Gastrocnemius medialis (tissue), 4 donors: ENCODE measurements around the gene CD248. TPM values are rescaled to one million over a fixed set of nuclear protein-coding genes. Genes with fewer than 3 reads are reported as not detected.
A peak's percentile ranks its signal among the peaks of the same experiment; 100 is the strongest.
"Not testable (repeated sequence)": the region's sequence is repeated elsewhere in the genome, so short reads cannot be mapped to it uniquely, and the experiment has no call there.

Experiments used
- ATAC-seq, 2 donors: fragments of 150-250 bp; one replicate each; pipeline ENCODE4 v1.9.1; 2016
- DNase-seq, 2 donors: peaks; one replicate each; pipeline ENCODE4 v3.0.0-alpha.2; 2019
- H3K27ac ChIP-seq, 4 donors: fragments of 200-600 bp; sonication (generic); 1 replicate in 1 of 4; 2 replicates in 3 of 4; pipeline ENCODE4 v1.5.1; 2016 to 2018; ENCODE audit warnings: mild to moderate bottlenecking in 2 of 4, moderate library complexity in 1 of 4
- H3K27me3 ChIP-seq, 3 donors: fragments of 200-600 bp; sonication (generic) in 2 of 3; 1 replicate in 1 of 3; 2 replicates in 2 of 3; pipeline versions ENCODE4 v1.5.1 to v1.6.0; 2016 to 2019; ENCODE audit warnings: mild to moderate bottlenecking in 1 of 3, moderate library complexity in 1 of 3
- H3K36me3 ChIP-seq, 2 donors: fragments of 200-600 bp; sonication (generic) in 1 of 2; one replicate each; pipeline ENCODE4 v1.5.1; 2017 to 2018
- H3K4me1 ChIP-seq, 2 donors: fragments of 200-600 bp; sonication (generic) in 1 of 2; one replicate each; pipeline ENCODE4 v1.5.1; 2016 to 2017; ENCODE audit warnings: mild to moderate bottlenecking in 2 of 2
- H3K4me3 ChIP-seq, 4 donors: fragments of 200-600 bp; sonication (generic) in 3 of 4; 1 replicate in 1 of 4; 2 replicates in 3 of 4; pipeline ENCODE4 v1.5.1; 2016 to 2019; ENCODE audit warnings: mild to moderate bottlenecking in 2 of 4
- H3K9me3 ChIP-seq, 3 donors: fragments of 200-600 bp; sonication (generic) in 2 of 3; 1 replicate in 1 of 3; 2 replicates in 2 of 3; pipeline ENCODE4 v1.5.1; 2016 to 2019
- POLR2A ChIP-seq, 2 donors: fragments of 450-650 bp; IDR thresholded peaks; one replicate each; pipeline ENCODE4 v1.6.1; 2017; ENCODE audit warnings: antibody characterized with exemption in 2 of 2, mild to moderate bottlenecking in 2 of 2, moderate library complexity in 2 of 2
- in situ Hi-C, 4 donors: fragments of 200-750 bp; cut with MboI; loops; one replicate each; pipeline versions ENCODE4 v1.15.0 to v1.8.0; 2017; ENCODE audit warnings: low sequenced_read_pairs in 4 of 4
- intact Hi-C: fragments of 100-400 bp; cut with DNase I; formaldehyde crosslinking; loops from one replicate; pipeline ENCODE4 v1.15.1; 2023; ENCODE audit warnings: low total_unique reads
- total RNA-seq, 4 donors: library from RNA; depleted of rRNA; stranded (reverse); fragments of >200 nt; gene quantifications; one replicate each; pipeline versions ENCODE4 v1.1.0 to v1.2.3, GENCODE V29; 2016
- TF ChIP-seq, protein P1 (sequence below), 5 experiments: fragments of 450-650 bp in 3 of 5; fragments of 200-600 bp in 2 of 5; sonication (generic) in 2 of 5; IDR thresholded peaks in 4 of 5; conservative IDR thresholded peaks in 1 of 5; 1 replicate in 4 of 5; 2 replicates in 1 of 5; pipeline ENCODE4 v1.5.1; 2016 to 2019; ENCODE audit warnings: antibody characterized with exemption in 5 of 5, mild to moderate bottlenecking in 3 of 5, moderate library complexity in 3 of 5

The CD248 gene
- total RNA-seq, 4 donors from 2014 or later: 0.46 to 4.6 (median 2.8) TPM

DNA sequence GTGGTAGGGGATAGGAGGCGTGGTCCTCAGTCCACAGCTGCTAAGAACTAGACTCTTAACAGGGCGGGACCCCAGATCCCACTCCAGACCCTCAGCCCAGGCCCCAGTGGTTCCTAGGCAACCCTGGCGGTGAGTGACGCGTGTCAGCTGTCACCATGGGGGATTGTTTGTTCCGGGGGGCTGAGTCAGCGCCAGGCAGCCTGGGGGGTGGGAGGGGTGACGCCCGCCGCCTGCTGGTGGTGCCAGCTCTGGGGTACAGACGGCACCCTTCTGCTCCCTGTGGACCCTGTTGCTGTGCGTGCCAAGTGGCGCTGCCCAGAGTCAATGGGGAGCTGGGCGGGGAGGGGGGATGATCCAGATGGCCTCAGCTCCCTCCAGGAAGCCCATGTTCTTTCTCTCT lies 36.4 kb downstream of the CD248 start:
- Histone ChIP-seq H3K36me3 (peaks cover 0 to 14% of the 10 kb centered on the region in 2 donors), H3K27me3 (no peaks in the 10 kb centered on the region), H3K27ac (no peak overlapping the region), H3K4me3 (no peak overlapping the region), H3K4me1 (peaks cover 5 to 8% of the 10 kb centered on the region in 2 donors), H3K9me3 (no peaks in the 10 kb centered on the region)
- no peak for DNase-seq
- ATAC-seq: no peak
- intact Hi-C loops (no loop called here), in situ Hi-C loops (loop anchor here in 1 of 4 donors (10.0 kb wide), 1 partner anchor 56 kb away; no protein-coding TSS in a partner anchor)
- TF ChIP-seq POLR2A (IDR thresholded peaks at IDR 0.05): no peak
- TF ChIP-seq, protein P1, sequence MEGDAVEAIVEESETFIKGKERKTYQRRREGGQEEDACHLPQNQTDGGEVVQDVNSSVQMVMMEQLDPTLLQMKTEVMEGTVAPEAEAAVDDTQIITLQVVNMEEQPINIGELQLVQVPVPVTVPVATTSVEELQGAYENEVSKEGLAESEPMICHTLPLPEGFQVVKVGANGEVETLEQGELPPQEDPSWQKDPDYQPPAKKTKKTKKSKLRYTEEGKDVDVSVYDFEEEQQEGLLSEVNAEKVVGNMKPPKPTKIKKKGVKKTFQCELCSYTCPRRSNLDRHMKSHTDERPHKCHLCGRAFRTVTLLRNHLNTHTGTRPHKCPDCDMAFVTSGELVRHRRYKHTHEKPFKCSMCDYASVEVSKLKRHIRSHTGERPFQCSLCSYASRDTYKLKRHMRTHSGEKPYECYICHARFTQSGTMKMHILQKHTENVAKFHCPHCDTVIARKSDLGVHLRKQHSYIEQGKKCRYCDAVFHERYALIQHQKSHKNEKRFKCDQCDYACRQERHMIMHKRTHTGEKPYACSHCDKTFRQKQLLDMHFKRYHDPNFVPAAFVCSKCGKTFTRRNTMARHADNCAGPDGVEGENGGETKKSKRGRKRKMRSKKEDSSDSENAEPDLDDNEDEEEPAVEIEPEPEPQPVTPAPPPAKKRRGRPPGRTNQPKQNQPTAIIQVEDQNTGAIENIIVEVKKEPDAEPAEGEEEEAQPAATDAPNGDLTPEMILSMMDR (IDR thresholded peaks at IDR 0.05 in 4 of 5, conservative IDR thresholded peaks at IDR 0.05 in 1 of 5): no peak

DNA sequence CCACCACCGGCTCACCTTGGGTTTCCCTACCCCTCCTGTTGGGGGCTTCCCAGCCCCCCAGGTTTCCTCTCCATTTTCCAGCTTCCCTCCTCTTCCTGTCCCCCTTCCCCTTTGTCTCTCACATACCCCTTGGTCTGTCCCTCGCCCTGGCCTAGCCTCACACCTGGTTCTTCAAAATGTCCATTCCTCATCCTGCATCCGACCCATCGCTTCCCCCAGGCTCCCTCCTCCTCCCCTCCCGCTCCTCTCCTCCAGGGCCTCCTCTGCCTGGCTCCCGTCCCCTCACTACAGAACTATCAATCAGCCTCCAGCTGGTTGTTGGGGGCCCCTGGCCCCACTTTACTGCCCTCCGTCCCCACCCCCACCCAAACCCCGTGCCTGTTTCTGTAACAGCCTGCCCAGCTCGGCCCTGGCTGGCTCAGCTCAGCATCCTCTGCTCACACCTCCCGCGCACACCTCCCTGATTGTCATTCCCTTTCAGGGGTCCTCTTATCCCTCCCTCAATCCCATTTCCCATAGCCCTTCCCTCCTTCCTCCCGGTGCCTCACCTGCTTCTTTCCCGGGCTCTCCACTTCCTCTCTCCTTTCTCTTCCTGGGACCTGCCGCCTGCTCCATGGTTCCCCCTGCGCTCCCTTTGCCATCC lies 37.6 kb downstream of the CD248 start:
- H3K4me1 ChIP-seq: peaks cover 5 to 8% of the 10 kb centered on the region in 2 donors
- intact Hi-C loops: no loop called here
- no peaks in the 10 kb centered on the region for H3K9me3 ChIP-seq
- ATAC-seq (no peak), DNase-seq (no peak)
- H3K4me3 ChIP-seq: no peak overlapping the region
- no peak overlapping the region for H3K27ac ChIP-seq
- H3K36me3 ChIP-seq: peaks cover 0 to 23% of the 10 kb centered on the region in 2 donors
- TF ChIP-seq, protein P1 (IDR thresholded peaks at IDR 0.05 in 4 of 5, conservative IDR thresholded peaks at IDR 0.05 in 1 of 5): no peak
- no peak for TF ChIP-seq POLR2A (IDR thresholded peaks at IDR 0.05)
- in situ Hi-C loops: no loop called here
- no peaks in the 10 kb centered on the region for H3K27me3 ChIP-seq

DNA sequence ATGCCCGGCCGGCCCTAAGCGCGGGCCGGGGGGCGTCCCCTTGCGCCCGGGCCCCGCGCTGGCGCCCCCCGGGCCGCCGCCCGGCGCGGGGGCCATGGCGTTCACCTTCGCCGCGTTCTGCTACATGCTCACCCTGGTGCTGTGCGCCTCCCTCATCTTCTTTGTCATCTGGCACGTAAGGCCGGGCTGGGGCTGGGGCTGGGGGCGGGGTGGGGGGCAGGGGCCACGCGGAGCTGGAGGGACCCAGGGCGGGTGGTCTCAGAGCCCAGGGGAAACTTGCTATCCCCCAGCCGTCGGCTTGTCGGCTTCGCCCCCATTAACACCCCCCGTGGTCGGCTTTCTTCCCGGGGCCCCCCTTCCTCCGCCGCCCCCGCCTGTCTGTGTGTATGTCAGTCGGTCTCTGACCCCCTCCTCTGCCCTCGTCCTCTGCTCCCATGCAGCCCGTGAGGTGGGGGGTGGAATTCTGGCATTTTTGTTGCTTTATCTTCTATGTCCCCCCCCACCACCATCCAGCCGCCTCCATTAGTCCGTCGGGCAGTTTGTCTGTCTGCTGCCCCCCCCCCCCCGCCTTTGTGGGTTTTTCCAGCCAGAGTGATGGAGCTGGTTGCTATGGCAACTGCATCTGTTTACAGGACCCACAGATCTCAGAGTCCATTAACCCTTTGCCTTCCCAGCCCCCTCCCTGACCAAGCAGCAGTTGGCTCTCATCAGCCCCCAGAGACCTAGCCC lies 38.3 kb downstream of the CD248 start:
- in situ Hi-C loops (no loop called here), intact Hi-C loops (no loop called here)
- H3K36me3 ChIP-seq: peaks cover 0 to 27% of the 10 kb centered on the region in 2 donors
- peaks cover 5 to 8% of the 10 kb centered on the region in 2 donors for H3K4me1 ChIP-seq
- no peak for DNase-seq
- no peaks in the 10 kb centered on the region for H3K27me3 ChIP-seq
- TF ChIP-seq, protein P1 (IDR thresholded peaks at IDR 0.05 in 4 of 5, conservative IDR thresholded peaks at IDR 0.05 in 1 of 5): no peak
- no peak for TF ChIP-seq POLR2A (IDR thresholded peaks at IDR 0.05)
- H3K27ac ChIP-seq: no peak overlapping the region
- H3K9me3 ChIP-seq: no peaks in the 10 kb centered on the region
- no peak overlapping the region for H3K4me3 ChIP-seq
- no peak for ATAC-seq

DNA sequence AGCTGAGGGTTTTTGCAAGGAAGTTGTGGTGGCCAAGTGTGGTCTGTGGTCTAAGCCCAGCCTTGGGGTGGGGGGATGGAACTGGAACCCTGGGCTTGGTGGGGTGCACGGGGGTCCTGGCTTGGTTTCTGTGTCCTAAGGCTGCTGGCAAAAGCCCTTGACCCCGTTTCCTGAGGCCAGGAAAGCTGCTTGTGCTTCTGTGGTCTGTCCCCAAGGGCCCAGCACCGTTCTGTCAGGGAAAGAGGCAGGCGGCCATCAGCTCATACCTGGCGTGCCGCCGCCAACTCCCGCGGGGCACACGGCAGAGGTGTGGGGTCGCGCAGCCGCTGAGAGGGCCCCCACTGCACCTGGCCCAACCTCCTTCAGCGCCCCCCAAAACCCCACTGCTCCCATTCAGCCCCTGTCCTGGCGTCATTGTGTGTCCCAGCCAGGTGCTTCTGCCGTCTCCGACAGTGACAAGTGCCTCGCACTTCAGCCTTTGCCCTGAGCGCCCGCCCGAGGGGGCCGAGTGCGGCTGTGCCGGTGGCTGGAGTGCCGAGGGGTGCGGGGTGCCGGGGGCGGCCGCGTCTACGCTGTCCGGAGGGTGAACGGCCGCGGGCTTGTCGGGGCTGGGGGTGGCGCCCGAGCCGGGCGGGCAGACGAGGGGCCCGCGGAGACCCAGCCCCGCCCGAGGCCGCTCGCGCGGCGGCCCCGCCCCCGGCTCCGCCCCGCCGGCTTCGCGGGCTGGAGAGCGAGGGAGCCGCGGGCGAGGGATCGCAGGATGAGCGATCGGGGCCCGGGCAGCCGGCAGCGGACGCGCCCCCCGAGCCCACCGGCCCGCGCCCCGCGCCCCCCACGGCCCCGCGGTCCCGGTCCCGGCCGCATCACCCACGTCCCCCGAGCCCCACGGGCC lies 39.1 kb downstream of the CD248 start, which contains the start of gene CNIH2:
Gene CNIH2 (plus strand): TSS at position 705 of the 892 bp plus-strand sequence. CDS start 282 bp downstream, outside the sequence.
- in situ Hi-C loops: no loop called here
- peaks cover 0 to 35% of the 10 kb centered on the region in 2 donors for H3K36me3 ChIP-seq
- H3K4me3 ChIP-seq: peak within 1 kb of the TSS; percentile 36 to 47 (median 42)
- peak within 1 kb of the TSS in 1 of 4 donors; percentile 18 for H3K27ac ChIP-seq
- intact Hi-C loops: no loop called here
- no peaks in the 10 kb centered on the region for H3K9me3 ChIP-seq
- ATAC-seq (peak in 1 of 2 donors; percentile 51), DNase-seq (no peak)
- no peaks in the 10 kb centered on the region for H3K27me3 ChIP-seq
- H3K4me1 ChIP-seq: peaks cover 2 to 6% of the 10 kb centered on the region in 2 donors
- no peak for TF ChIP-seq POLR2A (IDR thresholded peaks at IDR 0.05)
- TF ChIP-seq, protein P1 (IDR thresholded peaks at IDR 0.05 in 4 of 5, conservative IDR thresholded peaks at IDR 0.05 in 1 of 5): no peak

DNA sequence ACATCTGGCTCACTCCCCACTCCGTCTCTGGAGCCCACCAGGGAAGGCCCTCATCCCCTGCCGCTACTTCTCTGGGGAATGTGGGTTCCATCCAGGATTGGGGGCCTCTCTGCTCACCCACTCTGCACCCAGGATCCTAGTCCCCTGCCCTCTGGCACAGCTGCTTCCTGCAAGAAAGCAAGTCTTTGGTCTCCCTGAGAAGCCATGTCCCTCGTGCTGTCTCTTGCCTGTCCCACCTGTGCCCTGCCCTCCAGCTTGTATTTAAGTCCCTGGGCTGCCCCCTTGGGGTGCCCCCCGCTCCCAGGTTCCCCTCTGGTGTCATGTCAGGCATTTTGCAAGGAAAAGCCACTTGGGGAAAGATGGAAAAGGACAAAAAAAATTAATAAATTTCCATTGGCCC lies 39.8 kb downstream of the CD248 start:
- H3K4me1 ChIP-seq, H3K27me3 ChIP-seq, H3K9me3 ChIP-seq, DNase-seq, ATAC-seq, in situ Hi-C loops, H3K27ac ChIP-seq, intact Hi-C loops, H3K4me3 ChIP-seq: not testable (repeated sequence)
- H3K36me3 ChIP-seq: peaks cover 0 to 42% of the 10 kb centered on the region in 2 donors

DNA sequence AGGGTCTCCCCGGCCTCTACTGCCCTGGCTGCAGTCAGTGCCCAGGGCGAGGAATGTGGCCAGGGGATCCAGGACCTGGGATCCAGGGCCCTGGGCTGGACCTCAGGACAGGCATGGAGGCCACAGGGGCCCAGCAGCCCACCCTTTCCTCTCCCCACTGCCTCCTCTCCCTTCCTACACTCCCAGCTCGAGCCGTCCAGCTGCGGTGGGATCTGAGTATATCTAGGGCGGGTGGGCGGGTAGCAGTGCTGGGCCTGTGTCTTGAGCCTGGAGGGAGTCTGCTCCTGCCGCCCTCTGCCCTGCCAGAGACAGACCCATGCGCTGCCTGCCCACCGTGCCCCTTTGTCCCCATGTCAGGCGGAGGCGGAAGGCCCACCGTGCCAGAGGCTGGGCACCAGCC lies 40.2 kb downstream of the CD248 start:
- H3K4me1 ChIP-seq, H3K4me3 ChIP-seq, H3K27ac ChIP-seq, intact Hi-C loops, in situ Hi-C loops, H3K27me3 ChIP-seq, H3K9me3 ChIP-seq, DNase-seq, ATAC-seq: not testable (repeated sequence)
- peaks cover 0 to 46% of the 10 kb centered on the region in 2 donors for H3K36me3 ChIP-seq
